Sciatic nerve (tissue), 2 donors: ENCODE results near the gene TRIM65. TPM values are rescaled to one million over a fixed set of nuclear protein-coding genes. Genes with fewer than 3 reads are reported as not detected.
A peak's percentile ranks its signal among the peaks of the same experiment; 100 is the strongest.
"Not testable (repeated sequence)": the region's sequence is repeated elsewhere in the genome, so short reads cannot be mapped to it uniquely, and the experiment has no call there.

Experiments
- ATAC-seq: fragments of 200-7000 bp; cut with Tn5 transposase; one replicate; pipeline ENCODE4 v1.9.1; 2020; ENCODE audit warnings: mild to moderate bottlenecking, moderate library complexity
- DNase-seq: peaks from one replicate; pipeline ENCODE4 v3.0.0-alpha.2; 2020; ENCODE audit warnings: low spot score
- intact Hi-C: fragments of 100-400 bp; cut with DNase I; formaldehyde crosslinking; loops from one replicate; pipeline ENCODE4 v1.14.2; 2022
- total RNA-seq: library from RNA; stranded (reverse); fragmentation: NEBNext Ultra II Directional; extraction: Animal tissue kit (Norgen Biotek cat#: 25700); gene quantifications from one replicate; pipeline ENCODE4 v1.2.1, GENCODE V29; 2021
- donor health status: DM: no; HTN: no; CAD: no.
- donor health status: DM: no; HTN: no; CAD: no.

Gene TRIM65
- total RNA-seq, 1 donor from 2014 or later, result 24.7 TPM

DNA sequence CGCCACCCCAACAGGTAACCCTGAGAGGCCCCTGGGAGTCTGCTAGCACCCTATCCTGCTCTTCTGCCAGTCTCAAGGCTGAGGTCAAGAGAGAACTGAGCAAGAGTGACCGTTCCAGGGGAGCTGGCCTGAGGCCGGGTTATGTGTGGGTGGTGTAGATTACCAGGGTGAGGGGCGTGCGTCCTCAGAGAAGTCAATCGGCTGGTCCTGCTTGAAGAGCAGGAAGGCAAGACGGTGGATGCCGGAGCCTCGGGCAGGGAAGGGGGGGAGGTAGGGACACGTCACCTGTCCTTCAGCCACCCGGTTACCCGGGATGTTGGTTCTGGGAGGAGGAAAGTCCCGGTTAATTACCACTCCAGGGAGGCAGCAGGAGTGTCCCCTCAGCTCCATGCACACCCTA, 2.6 kb upstream of the TRIM65 start:
- intact Hi-C loops, result no loop called here
- DNase-seq (no peak), ATAC-seq (no peak)

DNA sequence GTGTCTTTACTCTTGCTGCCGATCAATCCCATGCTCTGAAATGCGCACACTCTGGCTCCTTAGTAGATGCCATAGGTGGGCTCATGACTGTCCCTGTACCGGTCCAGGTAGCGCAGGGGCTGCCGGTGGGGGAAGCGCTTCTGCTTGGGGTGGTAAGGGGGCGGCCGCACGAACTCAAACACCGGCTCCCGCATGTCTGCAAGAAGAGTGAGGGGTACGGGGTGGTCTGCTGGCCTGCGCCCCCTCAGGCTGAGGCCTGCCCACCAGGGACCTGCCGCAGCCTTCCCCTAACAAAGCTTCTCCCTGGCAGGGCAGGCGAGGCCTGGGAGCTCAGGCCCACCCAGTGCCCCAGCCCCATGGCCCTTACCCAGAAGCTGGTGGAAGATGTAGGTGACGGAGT, 2.0 kb upstream of the TRIM65 start:
- ATAC-seq (no peak), DNase-seq (no peak)
- intact Hi-C loops, result no loop called here

DNA sequence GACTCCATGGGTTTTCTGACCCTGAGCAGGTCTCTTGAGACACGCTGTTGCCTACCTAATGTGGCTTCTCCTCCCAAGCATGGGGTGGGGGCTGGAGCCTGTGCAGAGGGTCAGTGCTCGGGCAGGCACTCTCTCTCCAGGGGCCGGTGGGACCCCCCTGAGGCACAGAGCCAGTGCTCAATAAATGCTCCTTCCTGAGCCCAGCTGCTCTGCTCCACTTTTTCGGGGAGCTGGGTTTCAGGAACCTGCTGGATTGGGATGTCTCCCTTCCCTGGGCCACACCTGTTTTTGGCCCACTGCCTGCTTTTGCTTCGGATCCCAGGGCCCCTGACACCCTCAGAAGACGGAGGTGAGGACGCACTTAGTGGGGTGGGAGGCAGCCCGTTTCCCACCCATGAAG, 1.3 kb upstream of the TRIM65 start:
- no peak for ATAC-seq
- no peak for DNase-seq
- intact Hi-C loops, result no loop called here

DNA sequence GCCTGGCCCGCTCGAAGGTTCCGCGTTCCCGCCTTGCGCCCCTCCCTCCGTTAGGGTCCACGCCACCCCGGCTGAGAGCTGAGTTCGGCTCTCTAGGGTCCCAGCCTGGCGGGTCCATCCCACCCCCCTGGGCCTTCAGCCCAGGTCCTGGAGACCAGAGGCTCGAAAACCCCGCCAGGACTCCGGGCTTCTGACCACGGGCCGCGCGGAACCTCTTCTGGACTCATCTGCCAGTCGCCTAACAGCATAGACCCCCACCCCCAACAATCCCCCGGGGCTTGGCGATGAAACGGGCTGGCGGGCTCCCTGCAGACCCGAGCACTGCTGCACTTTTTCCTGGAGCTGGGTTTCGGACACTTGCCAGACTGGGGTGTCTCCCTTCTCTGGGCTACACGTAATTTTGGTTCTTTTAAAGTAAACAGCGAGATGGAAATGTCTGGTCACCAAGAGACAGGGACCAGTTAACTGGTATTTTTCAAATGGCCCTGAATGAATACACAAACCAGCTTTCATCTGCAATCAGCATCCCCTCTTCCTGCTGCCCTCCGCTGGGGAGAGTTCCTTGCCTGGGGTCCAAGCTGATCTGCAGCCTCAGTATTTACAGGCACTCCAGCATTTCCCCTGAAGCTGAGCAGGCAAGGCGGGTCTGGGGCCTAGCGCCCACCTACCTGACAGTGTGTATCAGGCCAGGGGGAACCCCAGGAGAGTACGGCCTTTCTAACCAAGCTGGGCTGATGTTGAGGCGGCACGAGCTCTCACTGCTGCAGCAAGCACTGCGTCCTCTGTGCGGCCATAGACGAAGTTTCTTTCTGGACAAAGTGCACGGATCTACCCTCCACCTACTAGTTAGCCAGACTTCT, 639 bp upstream of the TRIM65 start:
- intact Hi-C loops, result no loop called here
- ATAC-seq (peak; percentile 3), DNase-seq (no peak)

DNA sequence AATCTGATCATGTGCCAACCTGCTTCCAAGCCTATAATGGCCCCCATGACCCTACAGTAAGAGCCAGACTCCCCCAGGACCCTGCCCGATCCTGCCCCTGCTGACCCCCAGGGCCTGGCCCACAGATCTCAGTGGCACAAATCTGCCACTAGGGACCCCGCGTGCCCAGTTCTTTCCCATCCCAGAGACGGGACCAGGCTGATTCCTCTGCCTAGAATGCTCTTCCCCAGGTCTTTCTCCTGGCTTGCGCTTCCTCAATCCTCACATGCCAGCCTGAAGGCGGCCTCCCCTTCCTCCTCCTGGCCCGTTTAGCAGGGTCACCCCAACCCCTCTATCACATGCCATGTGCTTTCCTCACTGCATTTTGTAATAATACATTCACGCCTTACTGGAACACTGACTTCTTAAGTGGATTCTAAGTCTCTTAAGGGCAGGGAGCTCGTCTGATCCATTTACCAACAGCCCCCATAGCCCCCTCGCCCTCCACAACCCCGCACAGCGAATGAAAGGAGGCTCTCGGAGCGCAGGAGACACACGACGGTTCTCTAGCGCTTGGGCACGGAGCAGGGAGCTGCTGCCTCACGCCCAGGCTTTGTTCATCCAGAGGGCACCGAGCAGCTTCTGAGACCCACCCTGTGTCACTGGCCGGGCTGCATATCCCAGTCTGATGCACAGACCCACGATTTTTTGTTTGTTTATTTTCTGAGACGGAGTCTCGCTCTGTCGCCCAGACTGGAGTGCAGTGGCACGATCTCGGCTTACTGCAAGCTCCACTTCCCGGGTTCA, 1.2 kb downstream of the TRIM65 start:
- intact Hi-C loops, result no loop called here
- ATAC-seq, result peak; percentile 6
- no peak for DNase-seq

DNA sequence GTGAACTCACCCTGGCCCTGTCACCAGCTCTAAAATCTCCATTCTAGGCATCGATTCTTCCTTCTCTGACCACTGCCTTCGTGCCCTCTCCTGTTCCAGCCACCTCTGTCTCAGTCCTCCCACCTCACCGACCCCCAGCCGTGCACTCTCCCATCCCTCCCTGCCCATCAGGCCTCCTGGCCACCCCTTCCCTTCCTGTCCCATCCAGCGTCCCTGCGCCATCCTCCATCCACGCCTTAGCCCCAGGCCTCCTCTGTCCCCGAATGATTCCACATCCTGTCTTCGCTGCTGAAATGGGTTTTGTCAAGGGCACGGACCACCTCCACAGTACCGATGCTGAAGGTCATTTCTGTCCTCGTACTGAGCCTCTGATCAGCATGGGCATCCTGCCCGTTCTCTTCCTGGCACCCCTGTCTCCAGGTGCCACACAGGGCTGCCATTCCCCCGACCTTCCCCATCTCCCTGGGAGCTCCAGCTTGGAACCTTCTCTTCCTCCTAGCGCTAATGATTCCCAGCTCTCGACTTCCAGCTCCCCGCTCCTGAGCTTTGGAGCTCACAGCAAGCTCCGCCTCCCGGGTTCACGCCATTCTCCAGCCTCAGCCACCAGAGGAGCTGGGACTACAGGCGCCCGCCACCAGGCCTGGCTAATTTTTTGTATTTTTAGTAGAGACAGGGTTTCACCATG, 2.6 kb downstream of the TRIM65 start:
- DNase-seq (no peak), ATAC-seq (peak; percentile 10)
- intact Hi-C loops, result no loop called here

DNA sequence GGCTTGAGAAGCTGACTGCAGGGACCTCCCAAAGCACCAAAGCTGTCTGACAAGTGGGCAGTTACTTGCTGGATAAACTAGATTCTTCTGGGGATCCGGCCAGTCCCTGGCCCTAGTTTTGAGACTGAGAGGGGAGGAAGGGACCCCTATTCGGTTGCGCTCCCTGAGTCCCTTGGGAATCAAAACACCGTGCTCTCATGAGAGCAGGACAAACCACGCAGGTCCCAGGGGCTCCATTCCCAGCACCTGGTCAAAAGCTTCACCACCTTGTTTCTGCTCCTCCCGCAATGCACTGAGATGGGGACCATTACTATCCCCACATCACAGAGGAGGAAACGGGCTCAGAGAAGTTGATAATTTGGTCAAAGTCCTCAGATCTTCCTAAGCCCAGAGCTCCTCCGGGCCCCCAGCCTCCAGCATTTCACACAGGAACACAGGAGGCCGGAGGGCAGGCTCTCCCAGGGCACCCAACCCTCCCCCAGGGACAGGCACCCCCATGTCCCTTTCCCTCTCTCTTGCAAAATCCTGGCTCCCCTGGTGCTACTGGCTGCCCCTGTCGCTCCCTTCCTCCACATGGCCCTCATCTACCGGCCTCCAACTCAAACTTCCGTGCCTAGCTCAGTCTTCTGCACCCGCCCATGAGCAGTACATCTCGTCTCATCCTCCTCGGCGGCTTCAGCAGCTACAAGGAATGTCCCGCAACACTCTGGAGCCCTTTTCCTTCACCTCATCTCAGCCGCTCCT, 3.3 kb downstream of the TRIM65 start:
- DNase-seq (no peak), ATAC-seq (no peak)
- intact Hi-C loops, result no loop called here

DNA sequence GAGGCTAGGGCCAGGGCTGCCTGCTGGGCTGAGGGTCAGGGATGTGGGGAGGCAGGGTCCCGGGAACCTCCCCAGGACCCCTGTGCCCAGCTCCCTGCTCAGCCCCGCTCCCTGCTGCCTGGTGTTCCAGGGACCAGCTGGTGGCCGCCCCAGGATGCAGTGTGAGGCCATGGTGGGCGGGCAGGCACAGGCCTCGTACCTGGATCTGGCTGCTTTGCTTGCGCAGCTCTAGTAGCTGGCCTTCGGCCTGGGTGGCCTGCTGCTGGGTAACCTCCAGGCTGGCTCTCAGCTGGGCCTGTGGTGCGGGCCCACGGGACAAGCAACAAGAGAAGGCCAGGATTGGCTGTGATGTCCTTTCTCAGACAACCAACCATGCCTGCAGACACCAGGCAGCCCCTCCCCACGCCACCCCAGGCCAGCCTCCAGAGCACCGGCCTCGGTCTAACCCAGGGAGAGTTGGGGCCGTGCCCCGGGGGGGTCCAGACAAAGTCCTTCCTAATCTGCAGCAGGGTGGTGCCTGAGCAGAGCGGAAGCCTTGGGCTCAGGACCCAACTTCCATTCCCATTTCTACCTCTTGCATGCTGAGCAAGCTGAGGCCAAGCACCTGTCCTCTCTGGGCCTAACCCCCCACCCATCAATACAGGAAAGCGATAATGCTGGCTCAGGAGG, 4.1 kb downstream of the TRIM65 start:
- intact Hi-C loops, result no loop called here
- no peak for DNase-seq

DNA sequence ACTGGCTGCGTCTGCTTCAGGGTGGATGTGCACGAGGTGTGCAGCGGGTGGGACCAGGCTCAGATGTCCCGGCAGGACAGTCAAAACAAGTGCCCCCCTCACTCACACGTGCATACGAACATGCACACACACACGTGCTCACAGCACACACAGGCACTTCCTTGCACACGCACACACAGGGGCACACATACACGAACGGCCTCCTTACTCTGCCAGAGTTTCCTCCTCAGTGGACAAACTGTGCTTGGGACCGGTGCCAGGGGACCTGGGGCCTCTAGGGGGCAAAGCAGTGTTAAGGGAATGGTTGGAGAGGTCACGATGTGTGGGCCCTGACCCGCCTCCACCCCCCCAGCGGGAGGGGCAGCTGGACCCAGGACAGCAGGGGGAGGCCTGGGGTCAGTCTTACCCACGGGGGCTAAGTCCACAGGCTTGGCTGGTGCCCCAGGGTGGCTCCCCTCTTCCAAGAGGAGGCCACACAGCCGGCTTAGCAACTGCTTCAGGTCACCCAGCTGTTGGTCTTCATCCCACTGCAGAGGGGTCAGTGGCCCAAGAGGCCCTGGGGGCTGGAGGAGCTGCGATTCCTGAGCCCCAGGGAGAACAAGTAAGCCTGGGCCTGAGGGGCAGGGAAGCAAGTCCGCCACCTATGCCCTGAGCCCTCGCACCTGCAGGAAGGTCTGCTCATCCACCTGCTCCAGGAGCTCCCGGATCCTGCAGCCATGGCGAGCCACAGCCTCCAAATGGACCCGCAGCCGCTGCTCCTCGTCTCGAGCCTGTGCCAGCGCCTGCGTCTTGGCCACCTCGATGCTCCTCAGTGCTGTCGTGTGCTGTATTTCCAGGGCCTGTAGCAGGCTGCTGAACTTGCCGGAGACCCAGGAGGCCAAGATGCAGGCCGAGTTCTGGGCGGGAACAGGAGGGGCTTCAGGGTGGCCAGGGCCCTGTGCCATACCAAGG, 4.9 kb downstream of the TRIM65 start:
- no peak for ATAC-seq
- intact Hi-C loops, result no loop called here
- DNase-seq, result no peak

More for the DNA sequence above, 4.1 kb downstream of the TRIM65 start:
- ATAC-seq, result no peak

DNA sequence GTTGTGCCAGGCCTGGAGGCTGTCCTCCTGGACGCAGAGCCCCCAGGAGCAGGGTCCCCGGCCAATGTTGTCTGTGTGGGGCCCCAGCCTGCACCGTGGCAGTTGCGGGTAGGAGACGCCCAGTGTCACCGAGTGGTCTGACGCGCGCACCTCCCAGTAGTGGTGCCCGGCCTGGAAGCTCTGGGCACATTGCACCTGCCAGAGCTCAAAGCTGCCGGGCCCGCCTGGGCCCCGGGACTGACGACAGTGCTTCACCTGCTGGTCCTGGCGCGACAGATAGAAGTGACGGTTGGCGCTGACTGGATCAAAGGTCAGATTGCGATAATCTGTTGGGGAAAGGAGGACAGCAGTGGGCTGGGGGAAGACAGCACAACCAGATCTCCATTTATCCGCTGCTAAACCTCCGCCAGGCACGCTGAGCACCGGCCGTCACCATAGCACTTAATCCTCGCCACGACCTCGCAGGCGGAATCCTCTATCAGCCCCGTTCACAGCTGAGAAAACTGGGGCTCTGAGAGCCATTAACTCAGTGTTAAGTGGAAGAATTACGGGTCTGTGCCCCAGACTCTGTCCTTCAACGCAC, 5.6 kb downstream of the TRIM65 start:
- intact Hi-C loops, result no loop called here
- no peak for ATAC-seq
- DNase-seq, result no peak

DNA sequence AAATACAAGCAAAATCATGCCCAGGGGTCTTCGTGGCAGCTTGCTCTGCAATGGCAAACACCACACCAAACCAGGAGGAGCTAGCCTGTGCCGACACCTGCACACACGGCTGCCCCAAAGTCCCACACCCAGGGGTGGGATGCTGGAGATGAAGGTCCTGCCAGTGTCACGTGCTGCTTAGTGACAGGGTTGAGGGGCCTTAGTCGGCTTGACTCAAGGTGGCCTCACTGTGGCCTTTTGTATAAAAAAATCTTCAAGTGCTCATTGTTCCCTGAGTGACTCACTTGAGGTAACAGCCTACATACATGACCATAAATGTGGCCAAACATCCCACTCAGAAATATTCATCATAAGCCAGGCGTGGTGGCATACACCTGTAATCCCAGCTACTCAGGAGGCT, 7.3 kb downstream of the TRIM65 start:
- DNase-seq, result no peak
- ATAC-seq, result no peak
- intact Hi-C loops, result no loop called here

DNA sequence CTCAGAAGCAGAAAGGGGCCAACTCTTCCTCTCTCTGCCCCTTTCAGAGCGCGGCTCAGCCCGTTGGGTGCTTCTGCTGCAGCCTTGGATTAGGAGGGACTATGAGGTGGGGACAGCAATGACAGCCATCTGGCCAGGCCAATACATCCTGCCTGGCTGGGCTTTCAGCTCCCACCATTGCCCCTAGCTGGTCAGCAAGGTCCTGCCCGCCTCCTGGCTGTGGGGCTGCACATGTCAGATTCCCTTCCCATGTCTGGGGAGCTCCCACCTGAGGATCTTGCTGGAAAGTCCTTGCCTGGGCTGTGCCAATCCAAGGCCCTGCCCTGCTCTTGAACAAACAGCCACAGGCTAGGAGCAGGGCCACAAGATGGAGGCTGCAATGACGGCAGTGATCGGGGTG, 8.3 kb downstream of the TRIM65 start:
- DNase-seq, result no peak
- intact Hi-C loops, result no loop called here

DNA sequence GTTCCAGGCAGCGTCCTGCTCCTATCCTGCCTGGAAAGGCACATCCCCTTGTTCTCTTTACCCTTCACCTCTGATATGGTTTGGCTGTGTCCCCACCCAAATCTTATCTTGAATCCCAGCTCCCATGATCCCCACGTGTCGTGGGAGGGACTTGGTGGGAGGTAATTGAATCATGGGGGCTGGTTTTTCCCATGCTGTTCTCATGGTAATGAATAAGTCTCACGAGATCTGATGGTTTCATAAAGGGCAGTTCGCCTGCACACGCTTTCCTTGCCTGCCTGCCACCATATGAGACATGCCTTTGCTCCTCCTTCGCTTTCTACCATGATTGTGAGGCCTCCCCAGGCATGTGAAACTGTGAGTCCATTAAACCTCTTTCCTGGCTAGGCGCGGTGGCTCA, 10.9 kb downstream of the TRIM65 start:
- ATAC-seq, intact Hi-C loops, DNase-seq: not testable (repeated sequence)

More for the DNA sequence above, 8.3 kb downstream of the TRIM65 start:
- ATAC-seq, result no peak

DNA sequence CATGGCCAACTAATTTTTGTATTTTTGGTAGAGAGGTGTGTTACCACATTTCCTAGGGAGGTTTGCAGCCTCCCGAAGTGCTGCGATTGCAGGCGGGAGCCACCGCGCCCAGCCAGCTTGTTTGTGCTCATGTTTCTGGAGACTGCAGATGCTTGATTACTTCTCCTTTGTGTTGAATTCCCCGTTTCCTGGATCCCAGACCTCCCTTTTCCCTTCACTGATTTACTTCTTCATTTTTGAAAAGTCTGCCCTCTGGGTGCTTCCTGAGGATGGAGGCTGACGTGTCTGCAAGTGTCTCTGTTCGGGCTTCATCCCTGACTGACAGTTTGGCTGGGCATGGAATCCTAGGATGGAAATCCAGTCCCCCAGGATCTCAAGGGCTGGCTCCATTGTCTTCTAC, 11.3 kb downstream of the TRIM65 start:
- no peak for DNase-seq
- intact Hi-C loops, result no loop called here
- no peak for ATAC-seq

DNA sequence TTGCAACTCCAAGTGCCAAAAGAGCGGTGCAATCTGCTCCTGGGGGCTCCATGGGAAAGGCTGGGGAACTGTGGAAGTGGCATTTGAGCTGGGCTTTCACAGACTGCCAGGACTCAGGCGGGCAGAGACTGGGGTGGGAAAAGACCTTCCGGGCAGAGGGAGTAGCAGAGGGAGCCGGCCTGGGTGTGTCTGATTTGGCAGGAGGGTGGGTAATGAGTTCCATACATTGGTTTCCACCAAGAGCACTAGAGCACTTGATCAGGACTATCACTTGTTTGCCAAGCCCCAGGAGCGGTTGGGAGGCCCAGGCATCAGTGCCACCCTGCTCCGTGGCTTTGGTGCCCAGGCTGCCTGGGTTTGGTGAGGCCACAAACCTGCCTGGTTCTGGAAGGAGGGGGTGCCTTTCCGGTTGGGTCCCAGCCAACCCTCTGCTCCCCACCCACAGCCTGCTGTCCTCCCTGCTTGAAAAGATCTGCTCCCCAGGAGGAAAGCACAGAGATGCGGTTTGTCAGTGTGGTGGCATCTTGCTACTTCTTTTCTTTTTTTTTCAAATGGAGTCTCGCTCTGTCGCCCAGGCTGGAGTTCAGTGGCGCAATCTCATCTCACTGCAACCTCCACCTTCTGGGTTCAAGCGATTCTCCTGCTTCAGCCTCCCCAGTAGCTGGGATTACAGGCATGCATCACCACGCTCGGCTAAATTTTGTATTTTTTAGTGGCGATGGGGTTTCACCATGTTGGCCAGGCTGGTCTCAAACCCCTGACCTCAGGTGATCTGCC, 14.9 kb downstream of the TRIM65 start:
- DNase-seq (no peak), ATAC-seq (no peak)
- intact Hi-C loops, result no loop called here

DNA sequence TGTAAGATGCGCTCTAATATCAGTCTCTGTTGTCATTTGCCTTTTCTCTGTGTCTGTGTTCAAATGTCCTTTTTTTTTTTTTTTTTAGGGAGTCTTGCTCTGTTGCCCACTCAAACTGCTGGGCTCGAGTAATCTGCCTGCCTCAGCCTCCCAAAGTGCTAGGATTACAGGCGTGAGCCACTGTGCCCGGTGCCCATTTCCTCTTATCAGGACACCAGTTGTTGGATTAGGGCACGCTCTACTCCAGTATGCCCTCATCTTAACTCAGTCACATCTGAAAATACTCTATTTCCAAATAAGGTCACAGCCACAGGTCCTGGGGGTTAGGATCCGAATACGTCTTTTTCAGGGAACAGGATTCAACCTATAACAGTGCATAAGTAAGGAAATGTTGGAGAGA, 16.5 kb downstream of the TRIM65 start:
- no peak for ATAC-seq
- intact Hi-C loops, result no loop called here
- DNase-seq, result no peak
